Measurements from ENCODE around the gene PEX19. TPM values are rescaled to one million over a fixed set of nuclear protein-coding genes. Genes with fewer than 3 reads are reported as not detected.

Gene PEX19
- polyA plus RNA-seq, 1 donor from 2014 or later, result 51.6 TPM

GRCh38 chr1:160251011-160251410 is 33.9 kb downstream of the PEX19 start:
- Histone ChIP-seq H3K4me3 (ENCODE audit: low read length) (no peak overlapping the region), H3K27me3 (ENCODE audit: insufficient read depth, low read depth, low read length) (no peaks in the 10 kb centered on the region), H3K79me2 (replicated peaks; ENCODE audit: insufficient read depth, low read length) (peaks cover 13% of the 10 kb centered on the region), H3K27ac (ENCODE audit: low read length) (no peak overlapping the region), H3K9ac (ENCODE audit: low read length) (no peak overlapping the region), H3K9me3 (ENCODE audit: low read length) (no peaks in the 10 kb centered on the region), H4K20me1 (ENCODE audit: insufficient read depth) (no peaks in the 10 kb centered on the region), H3K4me2 (ENCODE audit: low read length) (no peak overlapping the region), H3F3A (ENCODE audit: insufficient read depth, low read length, poor library complexity, severe bottlenecking) (no peaks in the 10 kb centered on the region), H2AFZ (ENCODE audit: low read depth, low read length) (no peak overlapping the region), H3K9me2 (ENCODE audit: insufficient read depth, low read length) (no peaks in the 10 kb centered on the region), H3K36me3 (ENCODE audit: insufficient read depth, low read length) (no peaks in the 10 kb centered on the region)
- TF ChIP-seq SMC3 (conservative IDR thresholded peaks at IDR 0.05; ENCODE audit: poor library complexity) (no peak), POLR2AphosphoS5 (IDR thresholded peaks at IDR 0.05) (no peak), EP300 (conservative IDR thresholded peaks at IDR 0.05; ENCODE audit: poor library complexity, severe bottlenecking) (no peak), EZH2 (IDR thresholded peaks at IDR 0.05; ENCODE audit: borderline replicate concordance, insufficient read depth, low read length, poor library complexity, severe bottlenecking) (no peak), CTCF (IDR thresholded peaks at IDR 0.05; ENCODE audit: poor library complexity, severe bottlenecking) (no peak)

- no peak overlapping the region for H2AFZ ChIP-seq (ENCODE audit: low read depth, low read length)
- no peaks in the 10 kb centered on the region for H3K36me3 ChIP-seq (ENCODE audit: insufficient read depth, low read length)
- TF ChIP-seq RAD21 (conservative IDR thresholded peaks at IDR 0.05) (no peak), MXI1 (conservative IDR thresholded peaks at IDR 0.05; ENCODE audit: poor library complexity, severe bottlenecking) (no peak), EZH2 (IDR thresholded peaks at IDR 0.05; ENCODE audit: borderline replicate concordance, insufficient read depth, low read length, poor library complexity, severe bottlenecking) (no peak), REST (IDR thresholded peaks at IDR 0.05; ENCODE audit: borderline replicate concordance) (no peak), EP300 (conservative IDR thresholded peaks at IDR 0.05; ENCODE audit: poor library complexity, severe bottlenecking) (no peak), TAF1 (IDR thresholded peaks at IDR 0.05; ENCODE audit: low read depth) (no peak), CTCF (IDR thresholded peaks at IDR 0.05; ENCODE audit: poor library complexity, severe bottlenecking) (no peak), SMC3 (conservative IDR thresholded peaks at IDR 0.05; ENCODE audit: poor library complexity) (no peak), POLR2AphosphoS5 (IDR thresholded peaks at IDR 0.05) (no peak)
- H4K20me1 ChIP-seq (ENCODE audit: insufficient read depth), result no peaks in the 10 kb centered on the region
- H3K4me3 ChIP-seq (ENCODE audit: low read length), result no peak overlapping the region
- H3K9ac ChIP-seq (ENCODE audit: low read length), result no peak overlapping the region
- no peaks in the 10 kb centered on the region for H3K27me3 ChIP-seq (ENCODE audit: insufficient read depth, low read depth, low read length)
- no peaks in the 10 kb centered on the region for H3K9me2 ChIP-seq (ENCODE audit: insufficient read depth, low read length)
- H3F3A ChIP-seq (ENCODE audit: insufficient read depth, low read length, poor library complexity, severe bottlenecking), result no peaks in the 10 kb centered on the region
- H3K27ac ChIP-seq (ENCODE audit: low read length), result no peak overlapping the region
- H3K79me2 ChIP-seq (replicated peaks; ENCODE audit: insufficient read depth, low read length), result peaks cover 18% of the 10 kb centered on the region
- H3K4me2 ChIP-seq (ENCODE audit: low read length), result no peak overlapping the region
- no peaks in the 10 kb centered on the region for H3K9me3 ChIP-seq (ENCODE audit: low read length)
These were observed 37.9 kb downstream of the PEX19 start for GRCh38 chr1:160247053-160247452.

Measured in neural cell (in vitro differentiated cells).